Liver (tissue), 9 donors: ENCODE results near the gene TOP3A. TPM values are rescaled to one million over a fixed set of nuclear protein-coding genes. Genes with fewer than 3 reads are reported as not detected.

Source experiments
- DNase-seq: peaks from one replicate; pipeline ENCODE4 v3.0.0-alpha.2; 2017; ENCODE audit warnings: low spot score
- H3K27ac ChIP-seq, 2 donors: one replicate each; pipeline ENCODE4 v1.7.0; 2013; ENCODE audit warnings: inconsistent platforms in 2 of 2, low read length in 2 of 2, control low read depth in 1 of 2, low read depth in 1 of 2, mild to moderate bottlenecking in 1 of 2
- H3K27me3 ChIP-seq, 4 donors: one replicate each; pipeline versions ENCODE4 v1.6.1 to v1.7.0; 2013; ENCODE audit warnings: low read length in 3 of 4, inconsistent platforms in 1 of 4, mild to moderate bottlenecking in 1 of 4, moderate library complexity in 1 of 4; ENCODE audit not compliant: control insufficient read depth in 4 of 4, insufficient read depth in 4 of 4
- H3K36me3 ChIP-seq, 4 donors: one replicate each; pipeline versions ENCODE4 v1.6.1 to v1.7.0; 2013; ENCODE audit warnings: low read length in 3 of 4, mild to moderate bottlenecking in 3 of 4, low read depth in 1 of 4, moderate library complexity in 1 of 4; ENCODE audit not compliant: control insufficient read depth in 4 of 4, insufficient read depth in 3 of 4
- H3K4me1 ChIP-seq, 4 donors: one replicate each; pipeline versions ENCODE4 v1.6.1 to v1.7.0; 2013; ENCODE audit warnings: low read length in 3 of 4, mild to moderate bottlenecking in 3 of 4, moderate library complexity in 1 of 4; ENCODE audit not compliant: control insufficient read depth in 4 of 4, insufficient read depth in 4 of 4
- H3K4me3 ChIP-seq, 3 donors: one replicate each; pipeline versions ENCODE4 v1.6.1 to v1.7.0; 2013; ENCODE audit warnings: low read length in 3 of 3, control low read depth in 1 of 3, low read depth in 1 of 3, mild to moderate bottlenecking in 1 of 3
- H3K9ac ChIP-seq, 2 donors: one replicate each; pipeline ENCODE4 v1.7.0; 2013; ENCODE audit warnings: low read length in 2 of 2, mild to moderate bottlenecking in 2 of 2, moderate library complexity in 2 of 2, control low read depth in 1 of 2, low read depth in 1 of 2
- H3K9me3 ChIP-seq, 4 donors: one replicate each; pipeline versions ENCODE4 v1.6.1 to v1.7.0; 2013; ENCODE audit warnings: low read length in 3 of 4; ENCODE audit not compliant: control insufficient read depth in 4 of 4
- EGR1 ChIP-seq, 2 donors: IDR thresholded peaks; 2 replicates each; pipeline ENCODE4 v1.6.1; 2016 to 2018; ENCODE audit warnings: antibody characterized with exemption in 2 of 2, low read depth in 2 of 2
- FOXA1 ChIP-seq: IDR thresholded peaks from 2 replicates; pipeline ENCODE4 v1.6.1; 2016; ENCODE audit warnings: antibody characterized with exemption
- FOXA2 ChIP-seq: IDR thresholded peaks from 2 replicates; pipeline ENCODE4 v1.6.1; 2016; ENCODE audit warnings: antibody characterized with exemption
- GABPA ChIP-seq, 2 donors: IDR thresholded peaks in 1 of 2; conservative IDR thresholded peaks in 1 of 2; 2 replicates each; pipeline ENCODE4 v1.6.1; 2016; ENCODE audit warnings: antibody characterized with exemption in 2 of 2, mild to moderate bottlenecking in 1 of 2, moderate library complexity in 1 of 2
- HNF4A ChIP-seq, 2 donors: conservative IDR thresholded peaks; 2 replicates each; pipeline ENCODE4 v1.6.1; 2016; ENCODE audit warnings: antibody characterized with exemption in 2 of 2, mild to moderate bottlenecking in 2 of 2
- HNF4G ChIP-seq: IDR thresholded peaks from 2 replicates; pipeline ENCODE4 v1.6.1; 2016; ENCODE audit warnings: antibody characterized with exemption
- JUND ChIP-seq, 2 donors: IDR thresholded peaks; 2 replicates each; pipeline ENCODE4 v1.6.1; 2016; ENCODE audit warnings: antibody characterized with exemption in 2 of 2
- NR2F2 ChIP-seq: IDR thresholded peaks from 2 replicates; pipeline ENCODE4 v1.6.1; 2016; ENCODE audit warnings: antibody characterized with exemption
- RAD21 ChIP-seq, 2 donors: IDR thresholded peaks; 2 replicates each; pipeline ENCODE4 v1.6.1; 2016; ENCODE audit warnings: antibody characterized with exemption in 2 of 2, mild to moderate bottlenecking in 2 of 2
- RXRA ChIP-seq, 2 donors: IDR thresholded peaks; 2 replicates each; pipeline ENCODE4 v1.6.1; 2017 to 2018; ENCODE audit warnings: antibody characterized with exemption in 2 of 2, mild to moderate bottlenecking in 1 of 2
- SP1 ChIP-seq: IDR thresholded peaks from 2 replicates; pipeline ENCODE4 v1.6.1; 2018; ENCODE audit warnings: antibody characterized with exemption, mild to moderate bottlenecking
- TAF1 ChIP-seq: conservative IDR thresholded peaks from 2 replicates; pipeline ENCODE4 v1.6.1; 2016; ENCODE audit warnings: antibody characterized with exemption, mild to moderate bottlenecking
- YY1 ChIP-seq: IDR thresholded peaks from 2 replicates; pipeline ENCODE4 v1.6.1; 2016; ENCODE audit warnings: antibody characterized with exemption, mild to moderate bottlenecking
- WGBS: extraction: QIAGEN DNeasy Blood & Tissue Kit; methylation state at CpG from one replicate; pipeline ENCODE4 v1.1.7; 2013; 5-methylcytosine and 5-hydroxymethylcytosine counted together
- polyA plus RNA-seq, 2 donors: library from polyadenylated mRNA; stranded (reverse) in 1 of 2; unstranded in 1 of 2; fragments of 200-250 nt in 1 of 2; fragments of >200 nt in 1 of 2; fragmentation: Nextera tagmentation in 1 of 2; extraction: Ambion mirVana in 1 of 2; gene quantifications; one replicate each; pipeline versions ENCODE4 v1.2.1 to v1.2.3, GENCODE V29; 2013 to 2015
- total RNA-seq, 2 donors: library from RNA; depleted of rRNA; stranded (reverse); fragments of >200 nt; gene quantifications; one replicate each; pipeline ENCODE4 v1.2.3, GENCODE V29; 2014
- TF ChIP-seq, protein P1 (sequence below): fragments of 150-350 bp; IDR thresholded peaks from 2 replicates; pipeline ENCODE4 v1.5.1; 2017; ENCODE audit warnings: improper control_type of control experiment, low read depth, low read length; ENCODE audit not compliant: missing input control
- TF ChIP-seq, protein P2 (sequence below): IDR thresholded peaks from 2 replicates; pipeline ENCODE4 v1.6.1; 2016; ENCODE audit warnings: antibody characterized with exemption
- TF ChIP-seq, protein P3 (sequence below): IDR thresholded peaks from 2 replicates; pipeline ENCODE4 v1.6.1; 2016; ENCODE audit warnings: antibody characterized with exemption
- TF ChIP-seq, protein P4 (sequence below): IDR thresholded peaks from 2 replicates; pipeline ENCODE4 v1.6.1; 2016; ENCODE audit warnings: antibody characterized with exemption
- donor health status: healthy.
- donor health status: healthy.
- donor health status: healthy.
- donor health status: healthy.
- donor health status: healthy.

TOP3A gene
- total and polyA plus RNA-seq, 4 donors: 6.6 to 37.5 (median 14.3) TPM

DNA sequence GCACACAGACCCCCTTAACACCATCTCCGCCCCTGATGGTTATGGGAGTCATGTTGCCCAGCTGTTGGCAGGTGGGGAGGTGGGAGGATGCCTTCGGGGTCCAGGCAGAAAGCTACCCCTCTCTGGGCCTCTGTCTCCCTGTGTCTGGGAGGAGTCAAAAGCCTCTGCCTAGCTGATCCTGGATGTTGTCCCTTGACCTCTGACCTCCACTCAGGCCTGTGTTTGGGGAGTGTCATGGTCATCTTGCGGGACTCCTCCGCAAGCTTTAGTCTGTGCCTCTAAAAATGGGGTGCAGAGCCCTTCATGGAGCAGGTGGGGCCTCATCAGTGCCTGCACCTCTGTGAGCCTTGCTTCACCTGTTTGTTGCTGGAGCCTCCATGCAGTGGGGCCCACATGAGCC is 85.5 kb downstream of the TOP3A start:
- H3K9me3 ChIP-seq: no peaks in the 10 kb centered on the region
- H3K4me3 ChIP-seq: no peak overlapping the region
- no peaks in the 10 kb centered on the region for H3K27me3 ChIP-seq
- TF ChIP-seq FOXA1 (no peak), GABPA (IDR thresholded peaks at IDR 0.05 in 1 of 2, conservative IDR thresholded peaks at IDR 0.05 in 1 of 2) (no peak), HNF4A (conservative IDR thresholded peaks at IDR 0.05) (no peak)
- TF ChIP-seq, protein P1, sequence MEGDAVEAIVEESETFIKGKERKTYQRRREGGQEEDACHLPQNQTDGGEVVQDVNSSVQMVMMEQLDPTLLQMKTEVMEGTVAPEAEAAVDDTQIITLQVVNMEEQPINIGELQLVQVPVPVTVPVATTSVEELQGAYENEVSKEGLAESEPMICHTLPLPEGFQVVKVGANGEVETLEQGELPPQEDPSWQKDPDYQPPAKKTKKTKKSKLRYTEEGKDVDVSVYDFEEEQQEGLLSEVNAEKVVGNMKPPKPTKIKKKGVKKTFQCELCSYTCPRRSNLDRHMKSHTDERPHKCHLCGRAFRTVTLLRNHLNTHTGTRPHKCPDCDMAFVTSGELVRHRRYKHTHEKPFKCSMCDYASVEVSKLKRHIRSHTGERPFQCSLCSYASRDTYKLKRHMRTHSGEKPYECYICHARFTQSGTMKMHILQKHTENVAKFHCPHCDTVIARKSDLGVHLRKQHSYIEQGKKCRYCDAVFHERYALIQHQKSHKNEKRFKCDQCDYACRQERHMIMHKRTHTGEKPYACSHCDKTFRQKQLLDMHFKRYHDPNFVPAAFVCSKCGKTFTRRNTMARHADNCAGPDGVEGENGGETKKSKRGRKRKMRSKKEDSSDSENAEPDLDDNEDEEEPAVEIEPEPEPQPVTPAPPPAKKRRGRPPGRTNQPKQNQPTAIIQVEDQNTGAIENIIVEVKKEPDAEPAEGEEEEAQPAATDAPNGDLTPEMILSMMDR: no peak
- H3K27ac ChIP-seq: no peak overlapping the region
- H3K4me1 ChIP-seq: peaks cover 0 to 15% (median 6%) of the 10 kb centered on the region in 4 donors
- H3K36me3 ChIP-seq: peaks cover 0 to under 1% (median 0%) of the 10 kb centered on the region in 4 donors
- no peak for DNase-seq
- WGBS: 81% methylated on average over 4 of the region's 4 CpGs
- no peak overlapping the region for H3K9ac ChIP-seq

DNA sequence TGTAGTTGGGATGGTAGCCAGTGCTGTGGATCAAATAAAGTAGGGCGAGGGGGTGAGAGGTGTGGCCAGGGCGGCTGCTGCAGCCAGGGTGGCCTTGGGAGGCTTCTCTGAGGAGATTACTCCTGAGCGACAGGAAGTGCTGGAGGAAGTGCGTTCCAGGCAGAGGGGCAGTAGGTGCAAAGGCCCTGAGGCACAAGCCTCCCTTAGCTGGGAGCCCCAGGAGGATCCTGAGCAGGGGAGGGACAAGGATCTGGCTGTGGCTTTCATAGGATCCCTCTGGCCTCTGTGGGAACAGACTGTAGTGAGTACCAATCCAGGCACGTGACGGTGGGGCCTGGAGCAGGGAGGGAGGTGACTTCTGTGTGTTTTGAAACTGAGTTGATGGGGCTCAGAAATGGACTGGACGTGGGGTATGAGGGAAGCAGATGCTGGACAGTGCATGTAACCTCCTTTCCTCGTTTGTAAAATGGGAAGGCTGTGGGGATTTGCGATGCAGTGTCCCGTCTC is 86.6 kb downstream of the TOP3A start:
- Histone ChIP-seq H3K9ac (no peak overlapping the region), H3K9me3 (no peaks in the 10 kb centered on the region), H3K27me3 (no peaks in the 10 kb centered on the region), H3K36me3 (no peaks in the 10 kb centered on the region), H3K4me3 (no peak overlapping the region), H3K27ac (no peak overlapping the region), H3K4me1 (peaks cover 0 to 15% (median 6%) of the 10 kb centered on the region in 4 donors)
- no peak for DNase-seq
- WGBS: 94% methylated on average over 10 of the region's 10 CpGs
- TF ChIP-seq HNF4G (no peak), JUND (IDR thresholded peaks at IDR 0.05) (no peak), FOXA2 (no peak), NR2F2 (no peak), TAF1 (no peak), FOXA1 (no peak), SP1 (no peak), YY1 (no peak), EGR1 (IDR thresholded peaks at IDR 0.05; ENCODE audit: low read depth in 2 of 2) (no peak)
- TF ChIP-seq, protein P2, sequence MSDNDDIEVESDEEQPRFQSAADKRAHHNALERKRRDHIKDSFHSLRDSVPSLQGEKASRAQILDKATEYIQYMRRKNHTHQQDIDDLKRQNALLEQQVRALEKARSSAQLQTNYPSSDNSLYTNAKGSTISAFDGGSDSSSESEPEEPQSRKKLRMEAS: no peak
- TF ChIP-seq, protein P3, sequence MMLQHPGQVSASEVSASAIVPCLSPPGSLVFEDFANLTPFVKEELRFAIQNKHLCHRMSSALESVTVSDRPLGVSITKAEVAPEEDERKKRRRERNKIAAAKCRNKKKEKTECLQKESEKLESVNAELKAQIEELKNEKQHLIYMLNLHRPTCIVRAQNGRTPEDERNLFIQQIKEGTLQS: no peak

DNA sequence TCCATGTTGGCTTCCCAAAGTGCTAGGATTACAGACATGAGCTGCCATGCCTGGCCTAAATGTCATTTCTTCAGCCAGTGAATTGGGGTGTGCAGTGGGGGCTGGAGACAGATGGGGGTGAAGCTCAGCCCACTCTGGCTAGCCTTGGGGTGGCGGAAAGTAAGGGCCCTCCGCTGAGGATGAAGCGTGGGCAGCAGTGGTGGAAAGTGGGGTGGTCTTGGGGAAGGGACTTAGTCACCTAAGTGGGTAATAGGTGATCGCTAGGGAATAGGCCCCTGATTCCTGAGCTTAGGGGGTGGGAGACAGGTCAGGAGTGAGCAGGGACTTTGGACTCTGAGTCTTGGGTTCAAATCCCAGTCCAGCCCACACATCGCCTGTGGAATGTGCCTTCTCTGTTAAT is 87.2 kb downstream of the TOP3A start:
- DNase-seq: no peak
- no peak overlapping the region for H3K27ac ChIP-seq
- 97% methylated on average over 5 of the region's 5 CpGs for WGBS
- no peaks in the 10 kb centered on the region for H3K36me3 ChIP-seq
- no peak overlapping the region for H3K9ac ChIP-seq
- H3K4me1 ChIP-seq: peaks cover 0 to 15% (median 6%) of the 10 kb centered on the region in 4 donors
- H3K4me3 ChIP-seq: no peak overlapping the region
- no peaks in the 10 kb centered on the region for H3K9me3 ChIP-seq
- no peaks in the 10 kb centered on the region for H3K27me3 ChIP-seq
- TF ChIP-seq RAD21 (IDR thresholded peaks at IDR 0.05): no peak
- TF ChIP-seq RXRA (IDR thresholded peaks at IDR 0.05): no peak
- no peak for TF ChIP-seq FOXA1
- TF ChIP-seq GABPA (IDR thresholded peaks at IDR 0.05 in 1 of 2, conservative IDR thresholded peaks at IDR 0.05 in 1 of 2): no peak
- TF ChIP-seq EGR1 (IDR thresholded peaks at IDR 0.05; ENCODE audit: low read depth in 2 of 2): no peak
- TF ChIP-seq, protein P1: no peak
- TF ChIP-seq JUND (IDR thresholded peaks at IDR 0.05): no peak
- TF ChIP-seq FOXA2: no peak
- TF ChIP-seq TAF1: no peak
- TF ChIP-seq, protein P3: no peak
- TF ChIP-seq HNF4A (conservative IDR thresholded peaks at IDR 0.05): no peak
- TF ChIP-seq HNF4G: no peak
- TF ChIP-seq NR2F2: no peak
- TF ChIP-seq, protein P4, sequence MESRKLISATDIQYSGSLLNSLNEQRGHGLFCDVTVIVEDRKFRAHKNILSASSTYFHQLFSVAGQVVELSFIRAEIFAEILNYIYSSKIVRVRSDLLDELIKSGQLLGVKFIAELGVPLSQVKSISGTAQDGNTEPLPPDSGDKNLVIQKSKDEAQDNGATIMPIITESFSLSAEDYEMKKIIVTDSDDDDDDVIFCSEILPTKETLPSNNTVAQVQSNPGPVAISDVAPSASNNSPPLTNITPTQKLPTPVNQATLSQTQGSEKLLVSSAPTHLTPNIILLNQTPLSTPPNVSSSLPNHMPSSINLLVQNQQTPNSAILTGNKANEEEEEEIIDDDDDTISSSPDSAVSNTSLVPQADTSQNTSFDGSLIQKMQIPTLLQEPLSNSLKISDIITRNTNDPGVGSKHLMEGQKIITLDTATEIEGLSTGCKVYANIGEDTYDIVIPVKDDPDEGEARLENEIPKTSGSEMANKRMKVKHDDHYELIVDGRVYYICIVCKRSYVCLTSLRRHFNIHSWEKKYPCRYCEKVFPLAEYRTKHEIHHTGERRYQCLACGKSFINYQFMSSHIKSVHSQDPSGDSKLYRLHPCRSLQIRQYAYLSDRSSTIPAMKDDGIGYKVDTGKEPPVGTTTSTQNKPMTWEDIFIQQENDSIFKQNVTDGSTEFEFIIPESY: no peak
- TF ChIP-seq SP1: no peak
